ENCODE data around the gene AP3S1. TPM values are rescaled to one million over a fixed set of nuclear protein-coding genes. Genes with fewer than 3 reads are reported as not detected.
A peak's percentile ranks its signal among the peaks of the same experiment; 100 is the strongest.

Gene AP3S1
- total and polyA plus RNA-seq, 2 of the 13 experiments (the other 11 are each of a cell fraction or from before 2014, with no cell fraction given): 50.5 to 85.9 TPM

DNA sequence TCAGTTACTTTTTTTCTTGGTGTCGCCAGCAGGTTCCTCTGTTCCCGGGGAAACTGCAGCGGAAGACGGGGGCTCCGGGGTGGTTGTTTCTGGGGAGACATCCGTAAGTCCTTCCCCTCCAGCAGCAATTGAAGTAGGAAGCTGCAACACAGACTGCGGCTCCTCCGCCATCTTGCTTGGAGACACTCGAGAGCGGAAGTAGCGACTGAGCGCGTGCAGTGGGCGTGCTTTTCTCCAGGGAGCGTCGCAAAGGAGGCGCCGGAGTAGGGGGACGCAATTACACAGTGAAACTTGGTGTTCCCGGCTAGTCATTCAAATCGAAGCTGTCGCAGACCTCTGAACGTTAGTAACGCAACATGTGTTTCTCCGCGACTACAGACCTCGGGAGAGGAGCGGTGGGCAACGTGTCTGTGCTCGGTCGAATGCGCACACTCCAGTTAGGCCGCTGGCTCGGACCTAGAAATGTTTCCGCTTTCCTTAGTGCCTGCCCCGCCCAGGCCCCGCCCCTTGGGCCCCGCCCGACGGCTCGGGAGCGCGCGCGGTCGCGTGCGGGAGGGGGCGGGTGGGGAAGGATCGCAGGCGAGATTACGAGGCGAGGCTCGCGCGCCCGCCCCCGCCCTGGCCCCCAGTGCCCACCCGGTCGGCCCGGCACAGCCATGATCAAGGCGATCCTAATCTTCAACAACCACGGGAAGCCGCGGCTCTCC lies at the start of gene AP3S1, which contains the start of gene ATG12 (continued):
- TF ChIP-seq, protein P1, sequence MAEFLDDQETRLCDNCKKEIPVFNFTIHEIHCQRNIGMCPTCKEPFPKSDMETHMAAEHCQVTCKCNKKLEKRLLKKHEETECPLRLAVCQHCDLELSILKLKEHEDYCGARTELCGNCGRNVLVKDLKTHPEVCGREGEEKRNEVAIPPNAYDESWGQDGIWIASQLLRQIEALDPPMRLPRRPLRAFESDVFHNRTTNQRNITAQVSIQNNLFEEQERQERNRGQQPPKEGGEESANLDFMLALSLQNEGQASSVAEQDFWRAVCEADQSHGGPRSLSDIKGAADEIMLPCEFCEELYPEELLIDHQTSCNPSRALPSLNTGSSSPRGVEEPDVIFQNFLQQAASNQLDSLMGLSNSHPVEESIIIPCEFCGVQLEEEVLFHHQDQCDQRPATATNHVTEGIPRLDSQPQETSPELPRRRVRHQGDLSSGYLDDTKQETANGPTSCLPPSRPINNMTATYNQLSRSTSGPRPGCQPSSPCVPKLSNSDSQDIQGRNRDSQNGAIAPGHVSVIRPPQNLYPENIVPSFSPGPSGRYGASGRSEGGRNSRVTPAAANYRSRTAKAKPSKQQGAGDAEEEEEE (CRISPR knock-in tag; IDR thresholded peaks at IDR 0.05; ENCODE audit: borderline replicate concordance): no peak
- TF ChIP-seq AHR (CRISPR knock-in tag; IDR thresholded peaks at IDR 0.05): peak; percentile 95
- no peak for TF ChIP-seq ZKSCAN5 (CRISPR knock-in tag; IDR thresholded peaks at IDR 0.05)
- TF ChIP-seq HOXA7 (CRISPR knock-in tag; IDR thresholded peaks at IDR 0.05): peak; percentile 91; the same call in 1 of the 2 replicates
- no peak for TF ChIP-seq ZNF432 (CRISPR knock-in tag; IDR thresholded peaks at IDR 0.05; ENCODE audit: borderline replicate concordance)
- TF ChIP-seq ZNF792 (CRISPR knock-in tag; IDR thresholded peaks at IDR 0.05): peak; percentile 74
- TF ChIP-seq TCF7 (IDR thresholded peaks at IDR 0.05; ENCODE audit: low read depth): no peak
- TF ChIP-seq ETV5 (CRISPR knock-in tag; IDR thresholded peaks at IDR 0.05; ENCODE audit: borderline replicate concordance): peak; percentile 90
- TF ChIP-seq, protein P2, sequence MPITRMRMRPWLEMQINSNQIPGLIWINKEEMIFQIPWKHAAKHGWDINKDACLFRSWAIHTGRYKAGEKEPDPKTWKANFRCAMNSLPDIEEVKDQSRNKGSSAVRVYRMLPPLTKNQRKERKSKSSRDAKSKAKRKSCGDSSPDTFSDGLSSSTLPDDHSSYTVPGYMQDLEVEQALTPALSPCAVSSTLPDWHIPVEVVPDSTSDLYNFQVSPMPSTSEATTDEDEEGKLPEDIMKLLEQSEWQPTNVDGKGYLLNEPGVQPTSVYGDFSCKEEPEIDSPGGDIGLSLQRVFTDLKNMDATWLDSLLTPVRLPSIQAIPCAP (CRISPR knock-in tag; IDR thresholded peaks at IDR 0.05; ENCODE audit: low read depth): no peak
- peak; percentile 83 for TF ChIP-seq ASH2L (IDR thresholded peaks at IDR 0.05; ENCODE audit: insufficient read length, low read depth, low read length)
- TF ChIP-seq, protein P3, sequence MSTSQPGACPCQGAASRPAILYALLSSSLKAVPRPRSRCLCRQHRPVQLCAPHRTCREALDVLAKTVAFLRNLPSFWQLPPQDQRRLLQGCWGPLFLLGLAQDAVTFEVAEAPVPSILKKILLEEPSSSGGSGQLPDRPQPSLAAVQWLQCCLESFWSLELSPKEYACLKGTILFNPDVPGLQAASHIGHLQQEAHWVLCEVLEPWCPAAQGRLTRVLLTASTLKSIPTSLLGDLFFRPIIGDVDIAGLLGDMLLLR (CRISPR knock-in tag; IDR thresholded peaks at IDR 0.05): peak; percentile 52; the same call in 1 of the 2 replicates
- TF ChIP-seq, protein P4, sequence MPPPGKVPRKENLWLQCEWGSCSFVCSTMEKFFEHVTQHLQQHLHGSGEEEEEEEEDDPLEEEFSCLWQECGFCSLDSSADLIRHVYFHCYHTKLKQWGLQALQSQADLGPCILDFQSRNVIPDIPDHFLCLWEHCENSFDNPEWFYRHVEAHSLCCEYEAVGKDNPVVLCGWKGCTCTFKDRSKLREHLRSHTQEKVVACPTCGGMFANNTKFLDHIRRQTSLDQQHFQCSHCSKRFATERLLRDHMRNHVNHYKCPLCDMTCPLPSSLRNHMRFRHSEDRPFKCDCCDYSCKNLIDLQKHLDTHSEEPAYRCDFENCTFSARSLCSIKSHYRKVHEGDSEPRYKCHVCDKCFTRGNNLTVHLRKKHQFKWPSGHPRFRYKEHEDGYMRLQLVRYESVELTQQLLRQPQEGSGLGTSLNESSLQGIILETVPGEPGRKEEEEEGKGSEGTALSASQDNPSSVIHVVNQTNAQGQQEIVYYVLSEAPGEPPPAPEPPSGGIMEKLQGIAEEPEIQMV (CRISPR knock-in tag; IDR thresholded peaks at IDR 0.05; ENCODE audit: low read depth): no peak
- TF ChIP-seq, protein P5, sequence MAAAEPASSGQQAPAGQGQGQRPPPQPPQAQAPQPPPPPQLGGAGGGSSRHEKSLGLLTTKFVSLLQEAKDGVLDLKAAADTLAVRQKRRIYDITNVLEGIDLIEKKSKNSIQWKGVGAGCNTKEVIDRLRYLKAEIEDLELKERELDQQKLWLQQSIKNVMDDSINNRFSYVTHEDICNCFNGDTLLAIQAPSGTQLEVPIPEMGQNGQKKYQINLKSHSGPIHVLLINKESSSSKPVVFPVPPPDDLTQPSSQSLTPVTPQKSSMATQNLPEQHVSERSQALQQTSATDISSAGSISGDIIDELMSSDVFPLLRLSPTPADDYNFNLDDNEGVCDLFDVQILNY (CRISPR knock-in tag; conservative IDR thresholded peaks at IDR 0.05): no peak
- TF ChIP-seq HNF4G (IDR thresholded peaks at IDR 0.05; ENCODE audit: borderline replicate concordance, low read depth, low read length): no peak
- TF ChIP-seq HNF4G (CRISPR knock-in tag; IDR thresholded peaks at IDR 0.05; ENCODE audit: borderline replicate concordance, low read depth): no peak
- peak; percentile 74 for TF ChIP-seq KDM4B (CRISPR knock-in tag; IDR thresholded peaks at IDR 0.05)
- TF ChIP-seq MED1 (CRISPR knock-in tag; IDR thresholded peaks at IDR 0.05): peak; percentile 81
- peak; percentile 81 for TF ChIP-seq ZNF557 (CRISPR knock-in tag; IDR thresholded peaks at IDR 0.05)
- no peak for TF ChIP-seq SUZ12 (IDR thresholded peaks at IDR 0.05; ENCODE audit: low read depth, low read length)
- TF ChIP-seq TRIM24 (CRISPR knock-in tag; IDR thresholded peaks at IDR 0.05): no peak
- TF ChIP-seq ZNF614 (CRISPR knock-in tag; IDR thresholded peaks at IDR 0.05; ENCODE audit: borderline replicate concordance): peak; percentile 88
- TF ChIP-seq NFKB2 (CRISPR knock-in tag; IDR thresholded peaks at IDR 0.05; ENCODE audit: borderline replicate concordance): peak; percentile 95; the same call in 1 of the 2 replicates
- TF ChIP-seq GLI4 (CRISPR knock-in tag; IDR thresholded peaks at IDR 0.05; ENCODE audit: borderline replicate concordance): peak; percentile 77; the same call in 1 of the 2 replicates
- TF ChIP-seq, protein P6, sequence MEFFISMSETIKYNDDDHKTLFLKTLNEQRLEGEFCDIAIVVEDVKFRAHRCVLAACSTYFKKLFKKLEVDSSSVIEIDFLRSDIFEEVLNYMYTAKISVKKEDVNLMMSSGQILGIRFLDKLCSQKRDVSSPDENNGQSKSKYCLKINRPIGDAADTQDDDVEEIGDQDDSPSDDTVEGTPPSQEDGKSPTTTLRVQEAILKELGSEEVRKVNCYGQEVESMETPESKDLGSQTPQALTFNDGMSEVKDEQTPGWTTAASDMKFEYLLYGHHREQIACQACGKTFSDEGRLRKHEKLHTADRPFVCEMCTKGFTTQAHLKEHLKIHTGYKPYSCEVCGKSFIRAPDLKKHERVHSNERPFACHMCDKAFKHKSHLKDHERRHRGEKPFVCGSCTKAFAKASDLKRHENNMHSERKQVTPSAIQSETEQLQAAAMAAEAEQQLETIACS (CRISPR knock-in tag; IDR thresholded peaks at IDR 0.05): peak; percentile 96

All from HepG2 (cell line).